Neural cell (in vitro differentiated cells): ENCODE data around the gene DAGLB. TPM values are rescaled to one million over a fixed set of nuclear protein-coding genes. Genes with fewer than 3 reads are reported as not detected.

Source experiments
- H2AFZ ChIP-seq: fragments of 200-600, 300-800 bp; sonication (generic), shearing (Covaris generic); 2 replicates; pipeline ENCODE4 v1.6.0; 2014; ENCODE audit warnings: low read depth, mild to moderate bottlenecking, antibody characterized with exemption, low read length, moderate library complexity
- H3F3A ChIP-seq: fragments of 200-600 bp; shearing (Covaris generic); 2 replicates; pipeline ENCODE4 v1.6.1; 2016; ENCODE audit warnings: mild to moderate bottlenecking, moderate library complexity, mixed read lengths, antibody characterized with exemption, low read length; ENCODE audit not compliant: insufficient read depth, poor library complexity, severe bottlenecking
- H3K27ac ChIP-seq: fragments of 200-600, 300-800 bp; sonication (generic), shearing (Covaris generic); 2 replicates; pipeline ENCODE4 v1.5.1; 2014; ENCODE audit warnings: mild to moderate bottlenecking, low read length, moderate library complexity
- H3K27me3 ChIP-seq: fragments of 300-800, 200-600 bp; sonication (generic), shearing (Covaris generic); 2 replicates; pipeline ENCODE4 v1.6.0; 2014; ENCODE audit warnings: mild to moderate bottlenecking, low read depth, low read length, moderate library complexity; ENCODE audit not compliant: insufficient read depth
- H3K36me3 ChIP-seq: fragments of 300-800, 200-600 bp; sonication (generic), shearing (Covaris generic); 2 replicates; pipeline ENCODE4 v1.5.1; 2014; ENCODE audit warnings: mild to moderate bottlenecking, antibody characterized with exemption, low read length, moderate library complexity; ENCODE audit not compliant: insufficient read depth
- H3K4me2 ChIP-seq: fragments of 300-800, 200-600 bp; sonication (generic), shearing (Covaris generic); 2 replicates; pipeline ENCODE4 v1.6.0; 2014; ENCODE audit warnings: mild to moderate bottlenecking, low read length
- H3K4me3 ChIP-seq: fragments of 300-800, 200-600 bp; sonication (generic), shearing (Covaris generic); 2 replicates; pipeline ENCODE4 v1.5.1; 2014; ENCODE audit warnings: mild to moderate bottlenecking, low read length, moderate library complexity
- H3K79me2 ChIP-seq: fragments of 200-600 bp; shearing (Covaris generic); replicated peaks from 2 replicates; pipeline ENCODE4 v1.6.0; 2014; ENCODE audit warnings: mild to moderate bottlenecking, low read length, moderate library complexity; ENCODE audit not compliant: insufficient read depth
- H3K9ac ChIP-seq: fragments of 300-800, 200-600 bp; sonication (generic), shearing (Covaris generic); 2 replicates; pipeline ENCODE4 v1.6.1; 2016; ENCODE audit warnings: mild to moderate bottlenecking, low read length, mixed read lengths
- H3K9me2 ChIP-seq: fragments of 200-600 bp; shearing (Covaris generic); 2 replicates; pipeline ENCODE4 v1.6.1; 2016; ENCODE audit warnings: mild to moderate bottlenecking, low read length, mixed read lengths; ENCODE audit not compliant: insufficient read depth
- H3K9me3 ChIP-seq: fragments of 200-600, 300-800 bp; sonication (generic), shearing (Covaris generic); 2 replicates; pipeline ENCODE4 v1.6.1; 2016; ENCODE audit warnings: mild to moderate bottlenecking, mixed run types, low read length, moderate library complexity, mixed read lengths
- H4K20me1 ChIP-seq: fragments of 200-600 bp; shearing (Covaris generic); 2 replicates; pipeline ENCODE4 v1.6.1; 2016; ENCODE audit warnings: mild to moderate bottlenecking, mixed run types; ENCODE audit not compliant: insufficient read depth
- CTCF ChIP-seq: fragments of 450-650 bp; IDR thresholded peaks from 2 replicates; pipeline ENCODE4 v1.5.1; 2014; ENCODE audit warnings: antibody characterized with exemption, mild to moderate bottlenecking, moderate library complexity; ENCODE audit not compliant: poor library complexity, severe bottlenecking
- EP300 ChIP-seq: fragments of 450-650 bp; conservative IDR thresholded peaks from 2 replicates; pipeline ENCODE4 v1.6.1; 2014; ENCODE audit warnings: antibody characterized with exemption, mild to moderate bottlenecking, moderate library complexity; ENCODE audit not compliant: poor library complexity, severe bottlenecking
- EZH2 ChIP-seq: fragments of 200-600, 300-800 bp; shearing (Covaris generic), sonication (generic); IDR thresholded peaks from 2 replicates; pipeline ENCODE4 v1.6.1; 2014; ENCODE audit warnings: antibody characterized with exemption, low read length, borderline replicate concordance, mild to moderate bottlenecking; ENCODE audit not compliant: insufficient read depth, poor library complexity, severe bottlenecking
- MXI1 ChIP-seq: fragments of 450-650 bp; conservative IDR thresholded peaks from 2 replicates; pipeline ENCODE4 v1.6.1; 2014; ENCODE audit warnings: antibody characterized with exemption, mild to moderate bottlenecking; ENCODE audit not compliant: poor library complexity, severe bottlenecking
- POLR2AphosphoS5 ChIP-seq: IDR thresholded peaks from 2 replicates; pipeline ENCODE4 v1.6.1; 2012
- RAD21 ChIP-seq: fragments of 450-650 bp; conservative IDR thresholded peaks from 2 replicates; pipeline ENCODE4 v1.6.1; 2014; ENCODE audit warnings: antibody characterized with exemption, mild to moderate bottlenecking, moderate library complexity
- REST ChIP-seq: IDR thresholded peaks from 2 replicates; pipeline ENCODE4 v1.6.1; 2012; ENCODE audit warnings: borderline replicate concordance
- SMC3 ChIP-seq: fragments of 450-650 bp; conservative IDR thresholded peaks from 2 replicates; pipeline ENCODE4 v1.6.1; 2014; ENCODE audit warnings: antibody characterized with exemption, mild to moderate bottlenecking, moderate library complexity; ENCODE audit not compliant: poor library complexity
- TAF1 ChIP-seq: IDR thresholded peaks from 2 replicates; pipeline ENCODE4 v1.6.1; 2012; ENCODE audit warnings: low read depth
- polyA plus RNA-seq: library from polyadenylated mRNA; depleted of rRNA; stranded (reverse); fragments of >200 nt; gene quantifications from 2 replicates; pipeline ENCODE4 v1.2.3, GENCODE V29; 2014

DAGLB gene
- polyA plus RNA-seq, 1 donor from 2014 or later = 32.3 TPM

- H4K20me1 ChIP-seq = no peaks in the 10 kb centered on the region
- no peaks in the 10 kb centered on the region for H3K36me3 ChIP-seq
- no peaks in the 10 kb centered on the region for H3K27me3 ChIP-seq
- H3K9ac ChIP-seq = no peak overlapping the region
- no peak overlapping the region for H3K4me3 ChIP-seq
- H3K79me2 ChIP-seq = peaks cover 59% of the 10 kb centered on the region
- no peak overlapping the region for H3K27ac ChIP-seq
- H3K9me3 ChIP-seq = no peaks in the 10 kb centered on the region
- no peaks in the 10 kb centered on the region for H3K9me2 ChIP-seq
- no peaks in the 10 kb centered on the region for H3F3A ChIP-seq
- no peak for TF ChIP-seq POLR2AphosphoS5
- no peak for TF ChIP-seq TAF1
- TF ChIP-seq EP300 = no peak
- no peak for TF ChIP-seq CTCF
- H3K4me2 ChIP-seq = no peak overlapping the region
- H2AFZ ChIP-seq = no peak overlapping the region
Observed at GRCh38 chr7:6479067-6479466, 31.3 kb upstream of the DAGLB start.

- TF ChIP-seq TAF1 (no peak), SMC3 (no peak), CTCF (no peak), MXI1 (no peak), POLR2AphosphoS5 (no peak), EP300 (no peak), REST (no peak), EZH2 (no peak), RAD21 (no peak)
- H3K9ac ChIP-seq = no peak overlapping the region
- H3K36me3 ChIP-seq = no peaks in the 10 kb centered on the region
- H2AFZ ChIP-seq = no peak overlapping the region
- H3K27me3 ChIP-seq = no peaks in the 10 kb centered on the region
- no peaks in the 10 kb centered on the region for H3K9me3 ChIP-seq
- no peak overlapping the region for H3K4me3 ChIP-seq
- no peaks in the 10 kb centered on the region for H4K20me1 ChIP-seq
- H3K4me2 ChIP-seq = no peak overlapping the region
- no peaks in the 10 kb centered on the region for H3F3A ChIP-seq
- no peaks in the 10 kb centered on the region for H3K9me2 ChIP-seq
- peaks cover 59% of the 10 kb centered on the region for H3K79me2 ChIP-seq
- no peak overlapping the region for H3K27ac ChIP-seq
Observed at GRCh38 chr7:6478186-6478585, 30.4 kb upstream of the DAGLB start.
